ENCODE results near the gene SEC16A. TPM values are rescaled to one million over a fixed set of nuclear protein-coding genes. Genes with fewer than 3 reads are reported as not detected.

SEC16A gene
- total RNA-seq, 6 experiments from 2014 or later = 46.9 to 108 (median 72.0) TPM

GRCh38 chr9:136474021-136474640 lies 8.7 kb downstream of the SEC16A start:
- TF ChIP-seq POLR2A (IDR thresholded peaks at IDR 0.05) (no peak), CTCF (IDR thresholded peaks at IDR 0.05) (no peak)
- intact Hi-C loops (cut with DNase I) = no loop called here
- peaks cover 26 to 83% (median 64%) of the 10 kb centered on the region in 4 donors for H3K36me3 ChIP-seq
- ATAC-seq (no peak), DNase-seq (no peak)
- no CpG with 5 or more reads among the region's 27 CpGs for WGBS (ENCODE audit: insufficient coverage, low coverage, low lambda C conversion rate, missing lambda C conversion rate)
- no peaks in the 10 kb centered on the region for H3K9me3 ChIP-seq
- H3K27me3 ChIP-seq = no peaks in the 10 kb centered on the region
- H3K4me1 ChIP-seq = no peaks in the 10 kb centered on the region
- H3K4me3 ChIP-seq = no peak overlapping the region
- no peak overlapping the region for H3K27ac ChIP-seq

- Histone ChIP-seq H3K27me3 (no peaks in the 10 kb centered on the region), H3K36me3 (peaks cover 26 to 91% (median 69%) of the 10 kb centered on the region in 4 donors), H3K4me1 (no peaks in the 10 kb centered on the region), H3K27ac (no peak overlapping the region), H3K9me3 (no peaks in the 10 kb centered on the region), H3K4me3 (no peak overlapping the region)
- DNase-seq (no peak), ATAC-seq (no peak)
- WGBS (ENCODE audit: insufficient coverage, low coverage, low lambda C conversion rate, missing lambda C conversion rate) = 80% methylated on average over 3 of the region's 14 CpGs
- TF ChIP-seq CTCF (IDR thresholded peaks at IDR 0.05) (no peak), POLR2A (IDR thresholded peaks at IDR 0.05) (no peak)
- intact Hi-C loops (cut with DNase I) = no loop called here
Measured at GRCh38 chr9:136473354-136473721, 9.5 kb downstream of the SEC16A start.

- no peak for ATAC-seq
- no peak overlapping the region for H3K4me3 ChIP-seq
- H3K4me1 ChIP-seq = no peaks in the 10 kb centered on the region
- no peak for DNase-seq
- intact Hi-C loops (cut with DNase I) = no loop called here
- no peaks in the 10 kb centered on the region for H3K27me3 ChIP-seq
- no peak overlapping the region for H3K27ac ChIP-seq
- peaks cover 26 to 95% (median 72%) of the 10 kb centered on the region in 4 donors for H3K36me3 ChIP-seq
- no peaks in the 10 kb centered on the region for H3K9me3 ChIP-seq
- 71% methylated on average over 3 of the region's 28 CpGs for WGBS (ENCODE audit: insufficient coverage, low coverage, low lambda C conversion rate, missing lambda C conversion rate)
- TF ChIP-seq POLR2A (IDR thresholded peaks at IDR 0.05) (no peak), CTCF (IDR thresholded peaks at IDR 0.05) (no peak)
Measured at GRCh38 chr9:136472640-136473353, 10.0 kb downstream of the SEC16A start.

GRCh38 chr9:136471802-136472487 lies 10.9 kb downstream of the SEC16A start:
- WGBS (ENCODE audit: insufficient coverage, low coverage, low lambda C conversion rate, missing lambda C conversion rate) = 92% methylated on average over 7 of the region's 19 CpGs

More at GRCh38 chr9:136471802-136472487, 10.9 kb downstream of the SEC16A start:
- Histone ChIP-seq H3K27ac (no peak overlapping the region), H3K4me1 (no peaks in the 10 kb centered on the region), H3K36me3 (peaks cover 23 to 95% (median 75%) of the 10 kb centered on the region in 4 donors), H3K9me3 (no peaks in the 10 kb centered on the region), H3K4me3 (no peak overlapping the region), H3K27me3 (no peaks in the 10 kb centered on the region)
- TF ChIP-seq POLR2A (IDR thresholded peaks at IDR 0.05) = no peak
- ATAC-seq = no peak
- no peak for DNase-seq
- intact Hi-C loops (cut with DNase I) = no loop called here
